ENCODE results near the gene CD160.
"Not testable (repeated sequence)": the region's sequence is repeated elsewhere in the genome, so short reads cannot be mapped to it uniquely, and the experiment has no call there.

CD160 gene

DNA sequence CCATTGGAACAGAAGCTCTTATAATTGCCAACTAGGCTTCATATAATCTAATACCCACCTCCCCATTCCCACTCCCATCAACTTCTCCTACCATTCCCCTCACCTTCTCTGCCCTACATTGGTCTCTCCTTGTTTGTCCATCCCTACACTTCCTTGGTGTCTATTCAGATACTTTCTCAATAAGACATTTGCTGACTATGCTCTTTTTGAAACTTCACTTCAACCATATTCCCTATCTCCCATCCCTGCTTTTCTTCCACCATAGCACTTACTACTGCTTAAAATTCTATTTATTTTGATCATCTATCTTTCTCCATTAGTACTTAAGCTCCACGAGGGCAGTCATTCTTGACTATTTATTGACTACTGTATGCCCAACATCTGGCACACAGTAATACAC is 40.4 kb downstream of the CD160 start:
- DNase-seq (ENCODE audit: low spot score), result no peak

GRCh38 chr1:145760395-145760949 is 41.2 kb downstream of the CD160 start:
- DNase-seq (ENCODE audit: low spot score), result not testable (repeated sequence)

GRCh38 chr1:145761498-145761897 is 42.2 kb downstream of the CD160 start:
- DNase-seq (ENCODE audit: low spot score), result not testable (repeated sequence)

DNA sequence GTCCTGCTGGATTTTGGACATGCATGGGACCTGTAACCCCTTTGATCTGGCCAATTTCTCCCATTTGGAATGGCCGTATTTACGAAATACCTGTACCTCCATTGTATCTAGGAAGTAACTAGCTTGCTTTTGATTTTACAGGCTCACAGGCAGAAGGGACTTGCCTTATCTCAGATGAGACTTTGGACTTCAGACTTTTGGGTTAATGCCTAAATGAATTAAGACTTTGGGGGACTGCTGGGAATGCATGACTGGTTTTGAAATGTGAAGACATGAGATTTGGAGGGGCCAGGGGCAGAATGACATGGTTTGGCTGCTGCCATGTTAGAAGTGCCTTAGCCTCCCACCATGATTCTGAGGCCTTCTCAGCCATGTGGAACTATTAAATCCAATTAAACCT is 42.7 kb downstream of the CD160 start:
- not testable (repeated sequence) for DNase-seq (ENCODE audit: low spot score)

- not testable (repeated sequence) for DNase-seq (ENCODE audit: low spot score)
Measured at GRCh38 chr1:145764231-145764940, 45.1 kb downstream of the CD160 start.

- DNase-seq (ENCODE audit: low spot score), result not testable (repeated sequence)
Measured at GRCh38 chr1:145765127-145765526, 45.8 kb downstream of the CD160 start.

DNA sequence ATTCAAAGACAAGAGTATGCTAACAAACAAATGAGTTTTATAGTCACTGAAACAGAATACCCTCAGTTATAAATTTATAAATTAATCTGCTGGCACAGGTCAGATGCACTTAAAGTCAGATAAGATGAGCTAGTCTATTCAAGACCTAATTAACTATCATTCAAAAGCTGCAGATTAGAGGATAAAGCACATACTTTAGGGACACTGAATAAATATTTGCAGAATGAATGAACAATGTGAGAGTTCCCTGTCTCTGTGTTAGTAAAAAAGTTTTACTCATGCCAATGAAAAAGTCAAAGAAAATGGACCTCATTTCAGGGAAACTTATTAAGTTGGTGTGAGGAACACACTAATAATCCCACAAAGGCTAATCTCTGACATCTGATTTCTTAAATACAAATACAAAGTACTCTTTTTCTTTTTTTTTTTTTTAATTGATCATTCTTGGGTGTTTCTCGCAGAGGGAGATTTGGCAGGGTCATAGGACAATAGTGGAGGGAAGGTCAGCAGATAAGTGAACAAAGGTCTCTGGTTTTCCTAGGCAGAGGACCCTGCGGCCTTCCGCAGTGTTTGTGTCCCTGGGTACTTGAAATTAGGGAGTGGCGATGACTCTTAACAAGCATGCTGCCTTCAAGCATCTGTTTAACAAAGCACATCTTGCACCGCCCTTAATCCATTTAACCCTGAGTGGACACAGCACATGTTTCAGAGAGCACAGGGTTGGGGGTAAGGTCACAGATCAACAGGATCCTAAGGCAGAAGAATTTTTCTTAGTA is 46.5 kb downstream of the CD160 start:
- DNase-seq (ENCODE audit: low spot score), result not testable (repeated sequence)

GRCh38 chr1:145766926-145767325 is 47.6 kb downstream of the CD160 start:
- DNase-seq (ENCODE audit: low spot score), result not testable (repeated sequence)

DNA sequence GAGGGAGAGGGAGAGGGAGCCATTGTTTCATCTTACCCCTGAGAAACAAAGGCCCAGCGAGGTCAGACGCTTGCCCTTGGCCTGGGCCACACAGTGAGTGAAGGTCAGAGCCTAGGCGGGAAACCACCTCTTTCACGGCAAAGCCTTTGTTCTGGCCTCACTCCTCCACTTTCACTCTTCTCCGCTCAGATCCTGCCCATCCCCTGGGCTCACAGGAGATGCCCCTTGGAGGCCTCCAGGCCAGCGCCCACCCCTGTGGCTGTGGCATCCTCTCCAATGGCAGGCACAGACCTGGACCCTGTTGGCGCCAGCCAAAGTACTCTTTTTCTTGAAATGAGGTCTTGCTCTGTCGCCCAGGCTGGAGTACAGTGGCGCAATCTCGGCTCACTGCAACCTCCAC is 48.7 kb downstream of the CD160 start:
- not testable (repeated sequence) for DNase-seq (ENCODE audit: low spot score)

DNA sequence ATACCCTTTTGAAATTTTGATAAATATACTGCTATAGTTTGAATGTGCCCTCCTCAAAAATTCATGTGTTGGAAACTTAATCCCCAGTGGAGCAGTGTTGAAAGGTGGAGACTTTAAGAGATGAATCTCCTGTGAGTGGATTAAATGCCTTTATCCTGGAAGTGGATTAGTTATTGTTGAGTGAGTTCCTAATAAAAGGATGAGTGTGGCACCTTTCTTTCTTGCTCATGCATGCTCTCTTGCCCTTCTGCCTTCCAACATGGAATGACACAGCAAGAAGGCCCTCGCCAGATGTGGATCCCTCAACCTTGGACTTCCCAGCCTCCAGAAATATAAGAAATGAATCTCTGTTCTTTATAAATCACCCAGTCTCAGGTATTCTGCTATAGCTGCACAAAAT is 51.8 kb downstream of the CD160 start:
- DNase-seq (ENCODE audit: low spot score), result no peak

GRCh38 chr1:145773423-145773822 is 54.1 kb downstream of the CD160 start:
- DNase-seq (ENCODE audit: low spot score), result no peak

DNA sequence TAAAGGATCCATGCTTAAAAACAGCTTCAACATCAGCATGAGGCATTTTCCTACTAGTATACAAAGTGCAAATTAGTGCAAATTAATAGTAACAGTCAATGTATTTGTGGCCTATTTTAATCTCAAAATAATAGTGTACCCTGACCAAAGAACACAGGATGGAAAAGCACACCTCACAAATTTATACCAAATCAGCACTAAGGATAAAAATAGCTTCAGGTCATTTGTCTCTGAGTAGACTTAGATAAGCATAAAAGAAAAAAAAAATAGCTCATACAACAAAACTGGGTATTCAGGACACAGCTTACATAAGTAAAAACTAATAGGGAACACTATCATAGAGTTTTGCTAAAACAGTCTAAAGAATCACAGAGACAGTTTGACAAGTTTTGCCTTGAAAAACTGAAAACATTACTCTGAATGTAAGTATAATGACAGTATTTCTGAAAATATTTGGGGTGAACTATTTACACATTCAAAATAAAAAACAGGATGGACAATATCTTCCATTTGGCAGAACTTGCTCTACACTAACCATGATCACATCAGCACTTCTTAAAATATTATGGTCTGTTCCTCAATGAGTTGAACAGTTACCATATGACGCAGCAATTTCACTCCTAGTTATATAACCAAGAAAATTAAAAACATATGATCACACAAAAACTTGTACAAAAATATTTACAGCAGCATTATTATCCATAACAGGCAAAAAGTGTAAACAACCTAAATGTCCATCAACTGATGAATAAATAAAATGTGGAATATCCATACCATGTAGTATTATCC is 58.3 kb downstream of the CD160 start:
- DNase-seq (ENCODE audit: low spot score), result no peak

GRCh38 chr1:145778146-145778540 is 58.8 kb downstream of the CD160 start:
- DNase-seq (ENCODE audit: low spot score), result no peak

DNA sequence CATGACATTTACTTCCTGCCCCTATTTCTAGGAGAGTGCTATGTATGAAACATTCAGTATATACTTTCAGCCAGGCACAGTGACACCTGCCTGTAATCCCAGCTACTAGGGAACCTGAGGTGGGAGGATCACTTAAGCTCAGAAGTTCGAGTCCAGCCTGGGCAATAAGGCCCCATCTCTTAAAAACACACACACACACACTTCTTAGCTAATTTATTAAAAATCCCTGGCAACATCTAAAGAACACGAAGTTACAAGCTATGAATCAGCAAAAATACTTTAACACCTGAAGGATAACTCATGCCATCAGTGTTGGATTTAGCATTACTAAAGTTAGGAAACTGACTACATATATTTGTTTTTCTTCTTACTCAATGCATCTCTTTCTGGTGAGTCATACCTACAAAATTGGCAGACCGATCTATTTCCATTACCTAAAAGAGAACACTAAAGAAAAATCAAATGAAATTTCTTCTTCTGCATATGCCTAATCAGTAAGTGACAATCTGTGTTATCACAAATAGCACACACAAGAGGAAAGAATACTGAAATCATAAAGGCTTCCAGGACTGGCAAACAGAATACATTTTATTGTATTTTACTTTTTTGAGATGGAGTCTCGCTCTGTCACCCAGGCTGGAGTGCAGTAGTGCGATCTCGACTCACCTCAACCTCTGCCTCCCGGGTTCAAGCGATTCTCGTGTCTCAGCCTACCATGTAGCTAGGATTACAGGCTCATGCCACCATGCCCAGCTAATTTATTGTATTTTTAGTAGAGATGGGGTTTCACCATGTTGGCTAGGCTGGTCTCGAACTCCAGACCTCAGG is 63.2 kb downstream of the CD160 start:
- DNase-seq (ENCODE audit: low spot score), result no peak

DNA sequence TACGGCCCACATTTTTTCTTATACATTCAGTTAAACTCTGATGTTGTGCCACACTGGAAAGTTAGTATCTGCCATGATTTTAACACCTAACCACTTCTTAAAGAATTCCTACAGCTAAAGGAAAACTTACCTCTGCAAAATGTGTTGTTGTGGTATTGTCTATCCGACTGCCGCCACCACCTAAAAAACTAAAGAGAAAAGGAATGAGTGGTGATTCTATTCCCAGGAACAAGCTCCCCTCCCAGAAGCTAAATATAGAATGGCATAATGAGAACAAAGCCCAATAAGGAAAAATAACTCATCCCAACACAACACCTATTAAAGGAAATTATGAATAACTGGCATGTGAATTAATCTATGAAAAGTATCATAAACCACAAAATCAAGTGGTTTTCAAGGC is 65.1 kb downstream of the CD160 start:
- no peak for DNase-seq (ENCODE audit: low spot score)

- DNase-seq (ENCODE audit: low spot score), result no peak
Measured at GRCh38 chr1:145785547-145785946, 66.2 kb downstream of the CD160 start.

DNA sequence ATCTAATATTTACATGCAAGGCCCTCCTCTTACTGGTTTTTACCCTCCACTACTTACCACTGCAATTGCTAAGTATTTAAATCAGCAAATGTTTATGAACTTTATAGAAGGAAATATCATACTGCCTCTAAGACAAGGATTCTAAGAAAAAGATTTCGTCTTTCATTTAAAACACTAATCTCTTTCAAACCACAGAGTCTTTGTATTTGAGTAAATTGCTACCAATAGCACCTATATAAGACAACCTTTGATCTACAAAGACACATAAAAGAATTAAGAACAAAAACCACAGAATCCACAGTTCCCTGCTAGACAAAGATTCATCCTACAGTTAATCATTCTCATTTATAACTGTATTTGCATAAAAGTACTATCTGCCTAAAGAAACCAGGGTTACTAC is 67.0 kb downstream of the CD160 start:
- DNase-seq (ENCODE audit: low spot score), result no peak

GRCh38 chr1:145788580-145788979 is 69.3 kb downstream of the CD160 start:
- DNase-seq (ENCODE audit: low spot score), result no peak
